GM03348 (cell line): ENCODE measurements around the gene CDKN2AIP.
"Not testable (repeated sequence)": the region's sequence is repeated elsewhere in the genome, so short reads cannot be mapped to it uniquely, and the experiment has no call there.

Source experiments
- DNase-seq: peaks from one replicate; pipeline ENCODE4 v3.0.0; 2012; ENCODE audit warnings: low spot score

CDKN2AIP gene

GRCh38 chr4:183448436-183448835 is 4.0 kb downstream of the CDKN2AIP start:
- no peak for DNase-seq

- no peak for DNase-seq
These were observed 4.9 kb downstream of the CDKN2AIP start for GRCh38 chr4:183449193-183449882.

GRCh38 chr4:183450108-183450507 is 5.7 kb downstream of the CDKN2AIP start:
- DNase-seq, result no peak

- DNase-seq, result no peak
These were observed 11.2 kb downstream of the CDKN2AIP start for GRCh38 chr4:183455431-183456195.

- DNase-seq, result no peak
These were observed 13.6 kb downstream of the CDKN2AIP start for GRCh38 chr4:183458005-183458404.

- not testable (repeated sequence) for DNase-seq
These were observed 19.6 kb downstream of the CDKN2AIP start for GRCh38 chr4:183463903-183464619.

DNA sequence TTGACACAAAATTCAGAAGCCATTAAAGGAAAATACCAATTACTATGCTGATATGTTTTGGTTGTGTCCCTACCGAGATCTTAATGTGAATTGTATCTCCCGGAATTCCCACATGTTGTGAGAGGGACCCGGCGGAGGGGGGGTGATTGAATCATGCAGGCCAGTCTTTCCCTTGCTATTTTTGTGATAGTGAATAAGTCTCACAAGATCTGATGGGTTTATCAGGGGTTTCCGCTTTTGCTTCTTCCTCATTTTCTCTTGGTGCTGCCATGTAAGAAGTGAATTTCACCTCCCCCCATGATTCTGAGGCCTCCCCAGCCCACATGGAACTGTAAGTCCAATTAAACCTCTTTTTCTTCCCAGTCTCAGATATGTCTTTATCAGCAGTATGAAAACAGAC is 21.4 kb downstream of the CDKN2AIP start:
- DNase-seq, result not testable (repeated sequence)

GRCh38 chr4:183467246-183467645 is 22.8 kb downstream of the CDKN2AIP start:
- DNase-seq, result no peak

DNA sequence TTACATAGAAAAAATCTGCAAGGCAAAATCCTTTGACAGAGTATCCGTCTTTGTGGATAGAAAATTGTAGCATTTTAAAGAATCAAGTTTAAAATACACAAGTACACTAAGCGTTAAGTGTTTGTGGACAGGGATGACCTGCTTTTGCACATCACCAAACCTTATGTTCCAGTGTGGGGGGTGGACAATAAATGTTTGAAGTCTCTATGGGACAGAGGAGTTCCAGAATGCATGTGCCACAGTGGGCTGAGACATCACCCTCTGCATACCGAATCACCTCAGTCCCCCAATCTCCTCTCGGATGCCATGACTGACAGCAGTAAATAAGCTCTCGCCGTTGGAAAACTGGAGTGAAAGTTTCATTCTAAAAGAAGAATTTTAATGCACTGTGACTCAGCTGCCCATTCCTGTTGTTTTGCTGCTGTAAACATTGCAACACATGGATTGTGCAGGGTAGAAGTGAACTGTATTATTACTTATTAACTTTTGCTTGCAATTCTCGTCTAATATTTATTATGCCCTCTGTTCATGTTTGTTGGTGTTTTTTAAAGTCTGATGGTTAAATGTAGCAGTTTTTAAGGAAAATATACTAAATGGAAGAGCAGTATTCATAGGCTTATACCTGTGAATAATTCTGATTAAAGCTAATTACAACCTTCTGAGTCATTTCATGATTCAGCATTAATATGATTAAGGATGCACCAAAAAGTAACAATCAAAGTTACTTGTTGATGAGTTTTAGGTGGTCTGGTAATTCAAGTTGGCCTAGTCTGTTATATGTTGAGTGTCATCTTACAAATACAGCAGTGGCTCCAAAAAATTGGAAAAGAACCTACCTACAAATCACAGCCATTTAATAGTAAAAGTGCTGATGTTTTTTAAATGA is 24.0 kb downstream of the CDKN2AIP start:
- peak; percentile 27 for DNase-seq

DNA sequence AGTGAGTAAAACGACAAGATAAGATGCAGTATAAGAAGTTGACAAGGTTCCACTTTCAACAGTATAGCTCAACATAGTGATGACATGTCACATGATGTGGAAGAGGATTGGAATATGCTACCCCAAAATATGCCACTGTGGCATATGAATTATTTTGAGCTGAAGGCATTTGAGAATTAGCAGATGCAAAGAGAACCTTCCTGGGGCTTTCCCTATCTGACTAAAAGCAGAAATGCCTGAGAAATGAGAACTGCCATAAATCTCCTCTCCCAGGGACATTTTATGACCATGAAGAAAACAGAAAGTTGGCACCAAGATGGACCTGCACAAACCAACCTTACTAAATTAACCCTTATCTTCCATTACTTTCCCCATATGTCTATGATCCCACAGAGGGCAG is 24.8 kb downstream of the CDKN2AIP start:
- DNase-seq, result no peak

DNA sequence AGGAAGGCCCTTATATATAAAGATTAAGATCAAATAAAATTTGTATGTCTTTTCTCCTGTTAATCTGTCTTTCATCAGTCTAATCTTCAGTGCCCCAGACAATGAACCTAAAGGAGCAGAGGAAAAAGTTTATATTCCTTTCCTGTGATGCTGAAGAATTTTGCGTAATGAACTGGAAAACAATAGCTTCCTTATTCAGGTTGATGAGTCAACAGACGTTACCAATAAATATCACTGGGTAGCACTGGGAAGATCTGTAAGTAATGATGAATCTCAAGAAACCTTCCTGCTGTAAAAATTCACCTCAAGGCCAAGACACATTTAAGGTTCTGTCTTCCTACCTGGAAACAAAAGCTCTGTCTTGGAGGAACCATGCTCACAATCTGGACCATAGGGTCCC is 25.5 kb downstream of the CDKN2AIP start:
- DNase-seq, result no peak

- no peak for DNase-seq
These were observed 26.4 kb downstream of the CDKN2AIP start for GRCh38 chr4:183470821-183471220.

DNA sequence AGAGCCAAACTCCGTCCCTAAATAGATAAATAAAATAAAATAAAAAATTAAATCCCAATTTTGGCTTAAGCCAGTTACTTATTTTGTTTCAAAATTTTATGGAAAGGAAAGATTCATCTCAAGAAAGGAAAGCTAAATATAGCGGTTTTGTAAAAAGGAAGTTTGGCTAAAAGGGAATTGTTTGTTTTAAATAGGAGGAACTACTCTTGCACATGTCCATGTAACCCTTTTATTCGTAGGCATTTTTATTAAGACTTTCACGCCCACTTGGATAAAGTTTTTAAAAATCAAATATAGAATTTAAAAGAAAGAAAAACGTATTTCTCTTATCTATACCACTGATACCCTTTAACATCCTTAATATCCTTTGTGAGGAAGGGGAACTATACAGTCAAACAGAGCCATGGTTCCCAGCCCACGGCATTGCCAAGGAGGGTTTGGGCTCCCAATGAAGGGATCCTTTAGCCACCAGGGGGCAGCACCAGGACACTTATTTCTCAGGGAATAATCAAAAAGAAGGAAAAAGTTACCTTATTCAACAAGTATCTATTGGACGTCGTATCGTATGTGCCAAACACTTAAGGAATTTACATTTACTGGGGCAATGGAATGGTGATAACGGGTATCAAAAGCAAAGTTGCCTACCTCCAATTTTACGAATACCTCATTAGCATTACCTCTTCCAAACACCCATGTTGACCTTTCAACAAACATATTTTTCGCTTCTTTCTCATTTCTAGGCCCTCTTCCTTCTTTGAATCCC is 27.7 kb downstream of the CDKN2AIP start:
- peak; percentile 86 for DNase-seq

GRCh38 chr4:183478123-183478522 is 33.7 kb downstream of the CDKN2AIP start:
- DNase-seq, result no peak

DNA sequence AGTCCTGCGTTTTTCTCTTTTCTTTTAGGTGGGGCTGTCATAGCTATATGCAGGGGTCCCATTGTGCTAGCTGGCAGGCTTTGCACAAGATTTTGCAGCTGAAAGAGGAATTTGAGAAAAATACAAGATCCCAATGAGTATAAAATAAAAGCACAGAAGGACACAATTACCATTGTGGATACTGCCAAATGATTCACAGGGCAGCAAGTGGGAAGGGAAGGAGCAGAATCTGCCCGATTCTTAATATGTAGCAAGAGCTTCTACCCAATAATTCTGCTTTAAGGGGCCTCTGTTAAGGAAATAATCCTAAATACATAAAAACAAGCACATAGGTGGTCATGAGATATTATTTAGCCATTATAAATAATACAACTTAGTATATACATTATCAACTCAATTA is 34.5 kb downstream of the CDKN2AIP start:
- peak; percentile 29 for DNase-seq

DNA sequence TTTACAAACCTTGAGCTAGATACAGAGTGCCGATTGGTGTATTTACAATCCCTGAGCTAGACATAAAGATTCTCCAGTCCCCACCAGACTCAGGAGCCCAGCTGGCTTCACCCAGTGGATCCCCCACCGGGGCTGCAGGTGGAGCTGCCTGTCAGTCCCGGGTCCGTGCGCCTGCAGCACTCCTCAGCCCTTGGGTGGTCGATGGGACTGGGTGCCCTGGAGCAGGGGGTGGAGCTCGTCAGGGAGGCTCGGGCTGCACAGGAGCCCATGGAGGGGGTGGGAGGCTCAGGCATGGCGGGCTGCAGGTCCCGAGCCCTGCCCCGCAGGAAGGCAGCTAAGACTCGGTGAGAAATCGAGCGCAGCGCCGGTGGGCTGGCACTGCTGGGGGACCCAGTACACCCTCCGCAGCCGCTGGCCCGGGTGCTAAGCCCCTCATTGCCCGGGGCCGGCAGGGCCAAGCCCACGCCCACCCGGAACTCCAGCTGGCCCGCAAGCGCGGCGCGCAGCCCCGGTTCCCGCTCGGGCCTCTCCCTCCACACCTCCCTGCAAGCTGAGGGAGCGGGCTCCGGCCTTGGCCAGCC is 38.2 kb downstream of the CDKN2AIP start:
- not testable (repeated sequence) for DNase-seq

DNA sequence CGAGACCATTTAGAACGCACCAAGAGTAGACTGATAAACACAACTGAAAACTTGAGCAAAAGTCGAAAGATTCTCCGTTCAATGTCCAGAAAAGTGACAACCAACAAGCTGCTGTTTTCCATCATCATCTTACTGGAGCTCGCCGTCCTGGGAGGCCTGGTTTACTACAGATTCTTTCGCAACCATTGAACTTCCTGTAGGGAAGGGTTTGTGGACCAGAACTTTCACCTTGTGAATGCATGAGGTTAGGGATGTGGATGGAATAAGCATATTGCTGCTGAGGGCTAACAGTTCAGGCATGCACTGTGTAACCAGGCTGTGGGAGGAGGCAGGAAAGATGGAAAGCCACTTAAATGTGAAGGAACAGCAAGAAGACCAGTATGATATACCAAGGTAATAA is 39.6 kb downstream of the CDKN2AIP start:
- no peak for DNase-seq

GRCh38 chr4:183485411-183486160 is 41.1 kb downstream of the CDKN2AIP start:
- DNase-seq, result no peak

DNA sequence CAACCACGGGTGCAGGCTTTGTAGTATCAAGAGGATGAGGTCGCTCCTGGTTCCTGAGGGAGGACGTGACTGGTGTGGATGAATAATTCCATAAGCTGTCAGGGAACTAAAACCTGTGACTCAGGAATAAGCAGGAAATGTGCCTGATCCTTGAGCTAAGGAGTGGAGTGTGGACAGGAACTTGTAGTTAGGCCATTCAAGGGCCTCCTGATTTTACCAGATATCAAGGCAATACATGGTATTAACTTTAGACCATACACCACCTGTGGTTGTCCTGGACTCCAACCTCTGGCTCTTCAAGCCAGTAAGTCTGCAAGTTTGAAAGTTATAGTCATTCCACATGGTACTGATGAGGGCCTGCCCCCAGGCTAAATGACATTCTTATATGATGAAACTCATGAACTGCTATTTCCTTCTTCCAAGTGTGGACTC is 48.4 kb downstream of the CDKN2AIP start:
- DNase-seq, result peak; percentile 54

- DNase-seq, result no peak
These were observed 48.8 kb downstream of the CDKN2AIP start for GRCh38 chr4:183493246-183493645.
